IMR-90 (cell line): ENCODE measurements around the gene SYMPK. TPM values are rescaled to one million over a fixed set of nuclear protein-coding genes. Genes with fewer than 3 reads are reported as not detected.

Source experiments
- ATAC-seq: fragments of 200-7000 bp; cut with Tn5 transposase; 2 replicates; pipeline ENCODE4 v1.9.1; 2020; ENCODE audit warnings: low read depth, mild to moderate bottlenecking, moderate library complexity
- BruUV-seq: library from RNA; stranded (reverse); fragments of 400-500 nt; replicated peaks from 2 replicates; lab custom pipeline; 2021; lab: Mats Ljungman, UMichigan
- CTCF ChIA-PET: fragments of 300-600 bp; formaldehyde crosslinking; extraction: SDS; loops from one replicate; lab custom pipeline; 2021; ENCODE audit warnings: antibody characterized with exemption; lab: Yijun Ruan, JAX
- POLR2A ChIA-PET: fragments of 300-600 bp; sonication (Branson Sonifier 250); formaldehyde crosslinking; loops from one replicate; lab custom pipeline; 2022; ENCODE audit warnings: antibody characterized with exemption; ENCODE audit not compliant: unreplicated experiment; lab: Charles Lee
- DNase-seq: peaks from one replicate; pipeline ENCODE4 v3.0.0; 2013
- H2AFZ ChIP-seq: replicated peaks from 2 replicates; pipeline ENCODE3; 2013; ENCODE audit warnings: low read length, mild to moderate bottlenecking; ENCODE audit not compliant: poor library complexity
- H2AK5ac ChIP-seq: 2 replicates; pipeline ENCODE4 v1.6.1; 2013; ENCODE audit warnings: low read depth, low read length, inconsistent platforms
- H2AK9ac ChIP-seq: replicated peaks from 2 replicates; pipeline ENCODE3; 2013; ENCODE audit warnings: mild to moderate bottlenecking, low read depth, low read length, moderate library complexity; ENCODE audit not compliant: poor library complexity
- H2BK120ac ChIP-seq: 2 replicates; pipeline ENCODE4 v1.6.1; 2013; ENCODE audit warnings: low read depth, low read length, inconsistent platforms
- H2BK15ac ChIP-seq: 3 replicates; pipeline ENCODE4 v1.6.1; 2013; ENCODE audit warnings: low read depth, low read length, inconsistent platforms
- H2BK20ac ChIP-seq: 2 replicates; pipeline ENCODE4 v1.6.1; 2013; ENCODE audit warnings: low read depth, mild to moderate bottlenecking, inconsistent platforms, low read length, moderate library complexity
- H2BK5ac ChIP-seq: 2 replicates; pipeline ENCODE4 v1.6.1; 2013; ENCODE audit warnings: mild to moderate bottlenecking, low read depth, low read length, inconsistent platforms; ENCODE audit not compliant: poor library complexity, severe bottlenecking
- H3K14ac ChIP-seq: replicated peaks from 2 replicates; pipeline ENCODE4 v1.6.1; 2013; ENCODE audit warnings: low read depth, low read length, inconsistent platforms
- H3K18ac ChIP-seq: 2 replicates; pipeline ENCODE4 v1.6.1; 2013; ENCODE audit warnings: low read depth, low read length, control low read depth
- H3K23ac ChIP-seq: 2 replicates; pipeline ENCODE4 v1.6.1; 2013; ENCODE audit warnings: low read depth, low read length, inconsistent platforms
- H3K27ac ChIP-seq: 2 replicates; pipeline ENCODE4 v1.5.1; 2013; ENCODE audit warnings: mild to moderate bottlenecking, control low read depth, low read length; ENCODE audit not compliant: insufficient read depth
- H3K27me3 ChIP-seq: 2 replicates; pipeline ENCODE4 v1.6.1; 2013; ENCODE audit warnings: low read length; ENCODE audit not compliant: control insufficient read depth, insufficient read depth
- H3K36me3 ChIP-seq: 2 replicates; pipeline ENCODE4 v1.6.1; 2013; ENCODE audit warnings: low read length, mixed read lengths; ENCODE audit not compliant: control insufficient read depth, insufficient read depth
- H3K4ac ChIP-seq: 2 replicates; pipeline ENCODE4 v1.6.1; 2013; ENCODE audit warnings: low read depth, low read length, inconsistent platforms
- H3K4me1 ChIP-seq: 2 replicates; pipeline ENCODE4 v1.6.1; 2013; ENCODE audit warnings: low read length, mixed read lengths; ENCODE audit not compliant: control insufficient read depth, insufficient read depth
- H3K4me2 ChIP-seq: 2 replicates; pipeline ENCODE4 v1.6.1; 2013; ENCODE audit warnings: low read depth, mild to moderate bottlenecking, control low read depth, low read length, moderate library complexity
- H3K4me3 ChIP-seq: 2 replicates; pipeline ENCODE4 v1.5.1; 2013; ENCODE audit warnings: low read depth, mild to moderate bottlenecking, control low read depth, low read length, moderate library complexity; ENCODE audit not compliant: insufficient read depth
- H3K56ac ChIP-seq: 2 replicates; pipeline ENCODE4 v1.6.1; 2013; ENCODE audit warnings: low read length, inconsistent platforms; ENCODE audit not compliant: insufficient read depth; ENCODE audit errors: extremely low read depth
- H3K79me1 ChIP-seq, 2 experiments: 2 replicates each; pipeline ENCODE4 v1.6.1; 2013; ENCODE audit warnings: low read length in 2 of 2, inconsistent platforms in 1 of 2, low read depth in 1 of 2
- H3K9ac ChIP-seq: 2 replicates; pipeline ENCODE4 v1.6.1; 2013; ENCODE audit warnings: low read depth, low read length, control low read depth
- H3K9me1 ChIP-seq: 2 replicates; pipeline ENCODE4 v1.6.1; 2013; ENCODE audit warnings: low read length, inconsistent platforms; ENCODE audit not compliant: insufficient read depth
- H3K9me3 ChIP-seq: 2 replicates; pipeline ENCODE4 v1.6.1; 2013; ENCODE audit warnings: low read length; ENCODE audit not compliant: control insufficient read depth, insufficient read depth
- H4K20me1 ChIP-seq: 2 replicates; pipeline ENCODE4 v1.6.1; 2013; ENCODE audit warnings: low read length, inconsistent platforms; ENCODE audit not compliant: insufficient read depth
- H4K5ac ChIP-seq: 2 replicates; pipeline ENCODE4 v1.6.1; 2013; ENCODE audit warnings: mild to moderate bottlenecking, low read depth, low read length, control low read depth
- H4K8ac ChIP-seq, 2 experiments: 2 replicates each; pipeline ENCODE4 v1.6.1; 2013; ENCODE audit warnings: low read depth in 2 of 2, low read length in 2 of 2, control low read depth in 1 of 2, inconsistent platforms in 1 of 2
- H4K91ac ChIP-seq: 2 replicates; pipeline ENCODE4 v1.6.1; 2013; ENCODE audit warnings: low read depth, low read length, inconsistent platforms; ENCODE audit not compliant: insufficient read depth
- BHLHE40 ChIP-seq: fragments of 150-350 bp; IDR thresholded peaks from 2 replicates; pipeline ENCODE4 v1.6.1; 2016; ENCODE audit warnings: mild to moderate bottlenecking, low read depth, low read length
- CEBPB ChIP-seq: IDR thresholded peaks from 2 replicates; pipeline ENCODE4 v1.6.1; 2012; ENCODE audit warnings: low read depth, low read length, improper control_type of control experiment
- CHD1 ChIP-seq: IDR thresholded peaks from 2 replicates; pipeline ENCODE4 v1.6.1; 2012; ENCODE audit warnings: low read depth, low read length, improper control_type of control experiment
- ELK1 ChIP-seq: fragments of 150-350 bp; IDR thresholded peaks from 2 replicates; pipeline ENCODE4 v1.6.1; 2016; ENCODE audit warnings: low read depth, mild to moderate bottlenecking, low read length, moderate library complexity, borderline replicate concordance
- FOS ChIP-seq: fragments of 150-350 bp; IDR thresholded peaks from 2 replicates; pipeline ENCODE4 v1.6.1; 2016; ENCODE audit warnings: low read depth, low read length
- MAFK ChIP-seq: IDR thresholded peaks from 2 replicates; pipeline ENCODE4 v1.6.1; 2012; ENCODE audit warnings: low read depth, low read length, improper control_type of control experiment
- MAZ ChIP-seq: IDR thresholded peaks from 2 replicates; pipeline ENCODE4 v1.6.1; 2012; ENCODE audit warnings: low read depth, mild to moderate bottlenecking, low read length, improper control_type of control experiment, moderate library complexity, borderline replicate concordance
- MXI1 ChIP-seq: IDR thresholded peaks from 2 replicates; pipeline ENCODE4 v1.6.1; 2012; ENCODE audit warnings: low read depth, mild to moderate bottlenecking, low read length, moderate library complexity, borderline replicate concordance
- POLR2A ChIP-seq: IDR thresholded peaks from 2 replicates; pipeline ENCODE4 v1.6.1; 2012; ENCODE audit warnings: mild to moderate bottlenecking, low read depth, low read length
- RAD21 ChIP-seq: IDR thresholded peaks from 2 replicates; pipeline ENCODE4 v1.6.1; 2012; ENCODE audit warnings: low read length, improper control_type of control experiment
- RCOR1 ChIP-seq: IDR thresholded peaks from 2 replicates; pipeline ENCODE4 v1.6.1; 2012; ENCODE audit warnings: mild to moderate bottlenecking, low read length, improper control_type of control experiment; ENCODE audit not compliant: insufficient replicate concordance
- RFX5 ChIP-seq: IDR thresholded peaks from 2 replicates; pipeline ENCODE4 v1.8.0; 2012; ENCODE audit warnings: low read depth, mild to moderate bottlenecking, low read length, moderate library complexity
- SMC3 ChIP-seq: fragments of 150-350 bp; IDR thresholded peaks from 2 replicates; pipeline ENCODE4 v1.6.1; 2016; ENCODE audit warnings: low read depth, mild to moderate bottlenecking, antibody characterized with exemption, low read length, moderate library complexity
- WGBS, 2 experiments: methylation state at CpG; one replicate each; pipeline versions ENCODE4 v1.1.5 to v1.1.7; 2013; ENCODE audit warnings: missing lambda C conversion rate in 2 of 2; ENCODE audit not compliant: insufficient read length in 1 of 2; ENCODE audit errors: extremely low coverage in 2 of 2; 5-methylcytosine and 5-hydroxymethylcytosine counted together
- dilution Hi-C: fragments of 300-500 bp; cut with HindIII; formaldehyde crosslinking; loops from one replicate; pipeline ENCODE4 v1.14.3; 2018; ENCODE audit warnings: low sequenced_read_pairs; ENCODE audit not compliant: unreplicated experiment
- in situ Hi-C: fragments of 300-500 bp; cut with MboI; formaldehyde crosslinking; loops from 3 replicates; pipeline ENCODE4 v1.14.3; 2019; ENCODE audit warnings: low sequenced_read_pairs, inconsistent platforms, mixed read lengths
- intact Hi-C: fragments of 100-400 bp; cut with micrococcal nuclease; formaldehyde crosslinking; loops from 2 replicates; pipeline ENCODE4 v1.10.0; 2022
- polyA plus RNA-seq, 3 experiments: library from polyadenylated mRNA; depleted of rRNA; stranded (reverse); fragments of >200 nt; gene quantifications; 2 replicates each; pipeline ENCODE4 v1.2.3, GENCODE V29; 2012; ENCODE audit warnings: low replicate concordance in 1 of 3
- total RNA-seq: library from RNA; depleted of rRNA; stranded (reverse); fragments of >200 nt; gene quantifications from 2 replicates; pipeline ENCODE4 v1.2.3, GENCODE V29; 2012

The SYMPK gene
- total and polyA plus RNA-seq, 2 of the 4 experiments (the other 2 are of a cell fraction): 35.3 to 71.5 TPM

- peak; percentile 63 for ATAC-seq
- DNase-seq: peak; percentile 97
- H3K4me3 ChIP-seq: peak overlapping the region; percentile 34
- peak overlapping the region; percentile 83 for H3K4me2 ChIP-seq
- peak overlapping the region; percentile 19; the same call in 1 of the 2 replicates for H4K5ac ChIP-seq
- 0% methylated on average over 68 of the region's 79 CpGs; no CpG with 5 or more reads in 1 of the 2 experiments for WGBS, 2 experiments
- in situ Hi-C loops (no loop called here), intact Hi-C loops (loop anchor here (1.0 kb wide), 2 partner anchors 29 to 53 kb away; no protein-coding TSS in a partner anchor), dilution Hi-C loops (no loop called here)
- H4K91ac ChIP-seq: peak overlapping the region; percentile 67; the same call in 1 of the 2 replicates
- peak overlapping the region; percentile 64 for H2BK5ac ChIP-seq
- H3K23ac ChIP-seq: peak overlapping the region; percentile 21; the same call in 1 of the 2 replicates
- peak overlapping the region; percentile 94 for H2AFZ ChIP-seq
- no peaks in the 10 kb centered on the region for H3K27me3 ChIP-seq
- peak overlapping the region; percentile 75 for H3K9ac ChIP-seq
- H3K14ac ChIP-seq: peak overlapping the region; percentile 38; the same call in 1 of the 2 replicates
- peak overlapping the region; percentile 74 for H3K4ac ChIP-seq
- H3K36me3 ChIP-seq: peaks cover 12% of the 10 kb centered on the region; the same call in 1 of the 2 replicates
- H2BK20ac ChIP-seq: no peak overlapping the region
- ChIA-PET POLR2A (interaction anchor here (0.6 to 0.9 kb wide), 6 partner anchors 12 to 186 kb away, joined by 3 to 17 read pairs (median 8); partner anchors contain the start of genes DMPK, DMWD and OPA3), CTCF (interaction anchor here (0.5 to 3.0 kb wide), 10 partner anchors 12 to 1625 kb away, joined by 3 to 24 read pairs (median 4); partner anchors contain the start of genes DMPK and QPCTL)
- no peak overlapping the region for H2BK15ac ChIP-seq
- no peaks in the 10 kb centered on the region; the same call in 1 of the 2 replicates for H3K9me1 ChIP-seq
- H3K79me1 ChIP-seq: peaks cover 4 to 17% of the 10 kb centered on the region in 2 experiments; a peak in 1 of 4 replicates
- no TSS peak for BruUV-seq
- peak overlapping the region; percentile 4; the same call in 1 of the 2 replicates for H2BK120ac ChIP-seq
- H3K56ac ChIP-seq: peak overlapping the region; percentile 48; the same call in 1 of the 2 replicates
- H3K4me1 ChIP-seq: peaks cover 13% of the 10 kb centered on the region
- H3K18ac ChIP-seq: no peak overlapping the region
- peak overlapping the region; percentile 86 for H2AK5ac ChIP-seq
- peak overlapping the region; percentile 93 for H2AK9ac ChIP-seq
- peaks cover 12% of the 10 kb centered on the region for H4K20me1 ChIP-seq
- H3K9me3 ChIP-seq: no peaks in the 10 kb centered on the region
- peak overlapping the region; percentile 89 for H3K27ac ChIP-seq
- H4K8ac ChIP-seq: peak overlapping the region in 1 of 2 experiments; percentile 49; a peak in 1 of 4 replicates
- TF ChIP-seq SMC3: peak; percentile 45
- no peak for TF ChIP-seq CHD1
- TF ChIP-seq BHLHE40: peak; percentile 86
- TF ChIP-seq RAD21: peak; percentile 67
- TF ChIP-seq MAZ: peak; percentile 73; the same call in 1 of the 2 replicates
- TF ChIP-seq ELK1: no peak
- TF ChIP-seq MAFK: no peak
- no peak for TF ChIP-seq CEBPB
- no peak for TF ChIP-seq POLR2A
- no peak for TF ChIP-seq RCOR1
- no peak for TF ChIP-seq FOS
- TF ChIP-seq RFX5: no peak
- TF ChIP-seq MXI1: no peak; the same call in 1 of the 2 replicates
These were observed 92.5 kb downstream of the SYMPK start for GRCh38 chr19:45770192-45771101.
